ENCODE measurements around the gene HLA-DRB1. TPM values are rescaled to one million over a fixed set of nuclear protein-coding genes. Genes with fewer than 3 reads are reported as not detected.
"Not testable (repeated sequence)": the region's sequence is repeated elsewhere in the genome, so short reads cannot be mapped to it uniquely, and the experiment has no call there.

HLA-DRB1 gene
- total RNA-seq, 2 donors from 2014 or later: 20.5 to 30.3 TPM

DNA sequence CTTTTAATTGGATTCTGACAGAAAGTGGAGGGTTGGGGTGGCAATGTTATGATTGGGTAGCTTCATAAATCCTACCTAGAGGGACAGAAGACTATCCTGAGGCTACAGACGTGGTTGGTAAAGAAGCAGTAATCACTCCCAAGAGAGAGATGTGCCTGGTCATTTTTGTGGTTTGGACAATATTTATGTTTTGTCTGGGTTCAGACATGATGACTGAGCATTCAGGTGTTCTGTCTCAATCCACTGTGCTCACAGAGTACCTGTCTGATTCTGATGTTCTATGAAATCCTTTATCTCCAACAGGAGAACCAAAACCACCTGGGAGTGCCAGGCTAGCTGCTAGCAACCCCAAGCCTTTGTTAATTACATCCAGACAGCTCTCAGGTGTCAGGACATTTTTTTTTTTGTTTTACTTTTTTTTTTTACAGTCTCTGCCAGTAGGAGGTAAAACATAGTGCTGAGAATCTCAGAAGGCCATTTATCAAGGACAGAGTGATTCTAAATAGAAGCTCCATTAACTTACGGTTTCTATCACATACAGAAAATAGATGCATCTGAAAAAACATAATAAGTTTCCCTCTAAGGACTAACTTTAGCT is 46.0 kb upstream of the HLA-DRB1 start:
- WGBS, 2 donors: 22 to 47% methylated on average over 2 of the region's 2 CpGs
- intact Hi-C loops (cut with DNase I): no loop called here

DNA sequence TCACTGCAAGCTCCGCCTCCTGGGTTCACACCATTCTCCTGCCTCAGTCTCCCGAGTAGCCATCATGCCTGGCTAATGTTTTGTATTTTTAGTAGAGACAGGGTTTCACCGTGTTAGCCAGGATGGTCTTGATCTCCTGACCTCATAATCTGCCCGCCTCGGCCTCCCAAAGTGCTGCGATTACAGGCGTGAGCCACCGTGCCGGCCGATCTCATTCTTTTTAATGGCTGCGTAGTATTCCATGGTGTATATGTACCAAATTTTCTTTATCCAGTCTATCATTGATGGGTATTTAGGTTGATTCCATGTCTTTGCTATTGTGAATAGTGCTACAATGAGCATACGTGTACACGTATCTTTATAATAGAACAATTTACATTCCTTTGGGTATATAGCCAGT is 40.1 kb upstream of the HLA-DRB1 start:
- H3K27ac ChIP-seq; H3K4me1 ChIP-seq; H3K27me3 ChIP-seq; intact Hi-C loops (cut with DNase I); DNase-seq; H3K36me3 ChIP-seq (replicated peaks in 1 of 2; ENCODE audit: insufficient read depth in 1 of 2, low read depth in 2 of 2); H3K9me3 ChIP-seq; ATAC-seq; H3K4me3 ChIP-seq: not testable (repeated sequence)
- 90 to 96% methylated on average over 2 to 13 of the region's 13 CpGs for WGBS, 2 donors

More for the DNA sequence above, 46.0 kb upstream of the HLA-DRB1 start:
- H3K27ac ChIP-seq: no peak overlapping the region
- H3K36me3 ChIP-seq (replicated peaks in 1 of 2; ENCODE audit: insufficient read depth in 1 of 2, low read depth in 2 of 2): no peaks in the 10 kb centered on the region
- DNase-seq (no peak), ATAC-seq (no peak)
- H3K27me3 ChIP-seq: no peaks in the 10 kb centered on the region
- H3K9me3 ChIP-seq: no peaks in the 10 kb centered on the region
- H3K4me3 ChIP-seq: no peak overlapping the region
- no peaks in the 10 kb centered on the region for H3K4me1 ChIP-seq
- TF ChIP-seq, protein P1, sequence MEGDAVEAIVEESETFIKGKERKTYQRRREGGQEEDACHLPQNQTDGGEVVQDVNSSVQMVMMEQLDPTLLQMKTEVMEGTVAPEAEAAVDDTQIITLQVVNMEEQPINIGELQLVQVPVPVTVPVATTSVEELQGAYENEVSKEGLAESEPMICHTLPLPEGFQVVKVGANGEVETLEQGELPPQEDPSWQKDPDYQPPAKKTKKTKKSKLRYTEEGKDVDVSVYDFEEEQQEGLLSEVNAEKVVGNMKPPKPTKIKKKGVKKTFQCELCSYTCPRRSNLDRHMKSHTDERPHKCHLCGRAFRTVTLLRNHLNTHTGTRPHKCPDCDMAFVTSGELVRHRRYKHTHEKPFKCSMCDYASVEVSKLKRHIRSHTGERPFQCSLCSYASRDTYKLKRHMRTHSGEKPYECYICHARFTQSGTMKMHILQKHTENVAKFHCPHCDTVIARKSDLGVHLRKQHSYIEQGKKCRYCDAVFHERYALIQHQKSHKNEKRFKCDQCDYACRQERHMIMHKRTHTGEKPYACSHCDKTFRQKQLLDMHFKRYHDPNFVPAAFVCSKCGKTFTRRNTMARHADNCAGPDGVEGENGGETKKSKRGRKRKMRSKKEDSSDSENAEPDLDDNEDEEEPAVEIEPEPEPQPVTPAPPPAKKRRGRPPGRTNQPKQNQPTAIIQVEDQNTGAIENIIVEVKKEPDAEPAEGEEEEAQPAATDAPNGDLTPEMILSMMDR (IDR thresholded peaks at IDR 0.05): no peak
- TF ChIP-seq POLR2A (IDR thresholded peaks at IDR 0.05): no peak

DNA sequence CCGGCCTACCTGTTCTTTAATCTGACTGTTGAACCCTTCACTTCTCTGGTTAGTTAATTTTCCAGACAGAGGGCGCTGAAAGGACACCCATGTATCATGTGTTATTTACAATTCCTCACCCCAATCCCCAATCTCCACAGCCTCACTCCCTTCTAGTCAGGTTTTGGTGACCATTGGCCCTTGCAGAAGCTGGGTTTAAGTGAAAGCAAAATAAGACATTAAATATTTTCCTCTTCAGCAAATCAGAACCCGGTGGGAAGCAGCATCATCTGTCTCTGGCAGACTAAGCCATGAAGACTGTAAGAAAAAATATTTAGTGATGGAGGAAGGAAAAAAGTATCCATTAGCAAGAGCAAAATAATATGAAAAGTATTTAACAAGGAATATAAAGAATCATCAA is 38.2 kb upstream of the HLA-DRB1 start:
- Histone ChIP-seq H3K9me3 (no peaks in the 10 kb centered on the region), H3K27ac (no peak overlapping the region), H3K27me3 (no peaks in the 10 kb centered on the region), H3K36me3 (replicated peaks in 1 of 2; ENCODE audit: insufficient read depth in 1 of 2, low read depth in 2 of 2) (no peaks in the 10 kb centered on the region), H3K4me1 (no peaks in the 10 kb centered on the region), H3K4me3 (no peak overlapping the region)
- TF ChIP-seq, protein P1 (IDR thresholded peaks at IDR 0.05): no peak
- TF ChIP-seq POLR2A (IDR thresholded peaks at IDR 0.05): no peak
- WGBS, 2 donors: 26 to 31% methylated on average over 3 of the region's 3 CpGs
- intact Hi-C loops (cut with DNase I): no loop called here
- DNase-seq (peak in 2 of 4 donors; percentile 24 to 55), ATAC-seq (no peak)

DNA sequence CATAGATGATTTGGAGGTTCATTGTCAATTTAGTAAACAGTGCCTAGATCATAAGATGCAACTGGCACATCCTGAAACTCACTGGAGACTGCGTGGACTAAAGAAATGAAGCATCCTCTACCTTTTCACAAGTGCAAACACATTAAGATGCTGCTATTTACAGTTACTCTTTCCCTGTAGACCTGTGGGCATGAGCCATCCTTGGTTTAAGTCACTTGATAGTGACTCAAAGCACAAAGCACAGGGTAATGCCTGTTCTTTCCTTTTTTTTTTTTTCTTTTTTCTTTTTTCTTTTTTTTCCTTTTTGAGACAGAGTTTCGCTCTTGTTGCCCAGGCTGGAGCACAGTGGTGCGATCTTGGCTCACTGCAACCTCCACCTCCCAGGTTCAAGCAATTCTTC is 37.6 kb upstream of the HLA-DRB1 start:
- WGBS, 2 donors: 0 to 52% methylated on average over 1 to 3 of the region's 3 CpGs
- Histone ChIP-seq H3K36me3 (replicated peaks in 1 of 2; ENCODE audit: insufficient read depth in 1 of 2, low read depth in 2 of 2) (no peaks in the 10 kb centered on the region), H3K27ac (no peak overlapping the region), H3K4me1 (no peaks in the 10 kb centered on the region), H3K4me3 (no peak overlapping the region), H3K9me3 (no peaks in the 10 kb centered on the region), H3K27me3 (no peaks in the 10 kb centered on the region)
- intact Hi-C loops (cut with DNase I): no loop called here
- ATAC-seq (no peak), DNase-seq (no peak)
- no peak for TF ChIP-seq POLR2A (IDR thresholded peaks at IDR 0.05)
- TF ChIP-seq, protein P1 (IDR thresholded peaks at IDR 0.05): no peak

DNA sequence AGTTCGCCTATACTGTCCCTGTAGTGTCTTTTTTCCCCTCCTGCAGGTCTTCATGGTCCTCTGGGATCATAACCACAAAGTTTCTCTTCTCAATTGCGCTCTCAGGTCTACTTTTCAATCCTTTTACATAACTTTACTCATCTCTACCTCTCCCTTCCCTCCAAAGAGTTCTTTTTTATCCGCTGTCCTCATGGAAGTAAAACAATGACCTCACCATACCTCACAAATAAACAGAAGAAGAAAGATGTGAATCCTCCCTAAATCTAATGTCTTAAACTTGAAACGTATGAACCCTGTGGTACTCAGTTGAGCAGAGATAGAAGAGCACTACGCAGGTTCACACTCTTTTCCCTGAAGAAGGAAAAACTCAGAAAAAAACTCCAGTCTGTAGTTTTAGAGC is 35.5 kb upstream of the HLA-DRB1 start:
- WGBS, 2 donors: 17 to 29% methylated on average over 5 of the region's 5 CpGs
- DNase-seq: no peak
- no peaks in the 10 kb centered on the region for H3K4me1 ChIP-seq
- H3K9me3 ChIP-seq: no peaks in the 10 kb centered on the region
- no peaks in the 10 kb centered on the region for H3K27me3 ChIP-seq
- H3K36me3 ChIP-seq (replicated peaks in 1 of 2; ENCODE audit: insufficient read depth in 1 of 2, low read depth in 2 of 2): no peaks in the 10 kb centered on the region
- ATAC-seq: no peak
- TF ChIP-seq, protein P1 (IDR thresholded peaks at IDR 0.05): no peak
- TF ChIP-seq POLR2A (IDR thresholded peaks at IDR 0.05): no peak
- intact Hi-C loops (cut with DNase I): no loop called here
- no peak overlapping the region for H3K27ac ChIP-seq
- H3K4me3 ChIP-seq: no peak overlapping the region
